GM18507 (cell line): ENCODE data around the gene MAP4K2.

Experiments
- DNase-seq: peaks from one replicate; pipeline ENCODE4 v3.0.0; 2011; ENCODE audit warnings: low read depth; ENCODE audit not compliant: insufficient read length; ENCODE audit errors: extremely low spot score
- FAIRE-seq: peaks from 2 replicates; lab custom pipeline; 2011; peaks lifted over from hg19 to GRCh38; lab: Jason Lieb, UNC

The MAP4K2 gene

DNA sequence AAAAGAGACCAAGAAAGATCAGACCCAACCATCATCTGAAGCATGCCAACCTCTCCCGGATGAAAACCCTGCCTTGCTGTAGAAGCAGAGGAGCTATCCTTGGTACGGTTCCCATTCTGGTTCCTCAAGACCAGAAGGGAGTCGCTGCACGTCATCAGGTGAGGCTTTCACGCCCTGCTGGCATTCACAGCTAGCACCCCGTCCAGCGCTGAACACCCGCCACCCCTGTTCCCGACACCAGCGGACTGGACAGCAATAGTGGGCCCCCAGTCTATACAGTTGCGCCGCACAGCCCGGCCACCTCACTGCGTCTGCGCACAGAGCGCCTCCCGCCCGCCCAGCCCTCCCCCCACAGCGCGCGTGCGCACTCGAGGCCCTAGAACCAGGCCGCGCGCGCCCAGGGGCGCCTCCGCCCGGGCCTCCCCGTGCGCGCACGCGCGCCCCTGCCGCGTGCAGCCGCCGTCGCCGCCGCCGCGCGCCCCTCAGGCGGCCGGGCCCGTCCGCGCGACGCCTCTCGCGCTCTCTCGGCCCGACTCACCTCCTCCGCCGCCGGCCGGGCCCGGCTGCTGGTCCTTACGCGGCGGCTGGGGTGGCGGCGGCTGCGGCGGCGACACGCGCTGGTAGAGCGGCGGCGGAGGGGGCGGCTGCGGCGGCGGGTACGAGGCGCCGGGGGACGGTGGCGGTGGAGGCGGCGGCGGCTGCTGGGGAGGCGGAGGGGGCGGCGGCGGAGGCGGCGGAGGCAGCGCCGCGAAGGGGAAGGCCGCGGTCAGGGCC is 25.4 kb downstream of the MAP4K2 start:
- DNase-seq (peak; percentile 83), FAIRE-seq (peak; percentile 46)

GRCh38 chr11:64776875-64777274 is 26.1 kb downstream of the MAP4K2 start:
- no peak for FAIRE-seq
- DNase-seq, result no peak

GRCh38 chr11:64776425-64776824 is 26.6 kb downstream of the MAP4K2 start:
- no peak for DNase-seq
- FAIRE-seq, result no peak

GRCh38 chr11:64774144-64774543 is 28.9 kb downstream of the MAP4K2 start:
- DNase-seq (no peak), FAIRE-seq (no peak)

- no peak for DNase-seq
- FAIRE-seq, result peak; percentile 78
Measured at GRCh38 chr11:64772303-64773018, 30.6 kb downstream of the MAP4K2 start.

DNA sequence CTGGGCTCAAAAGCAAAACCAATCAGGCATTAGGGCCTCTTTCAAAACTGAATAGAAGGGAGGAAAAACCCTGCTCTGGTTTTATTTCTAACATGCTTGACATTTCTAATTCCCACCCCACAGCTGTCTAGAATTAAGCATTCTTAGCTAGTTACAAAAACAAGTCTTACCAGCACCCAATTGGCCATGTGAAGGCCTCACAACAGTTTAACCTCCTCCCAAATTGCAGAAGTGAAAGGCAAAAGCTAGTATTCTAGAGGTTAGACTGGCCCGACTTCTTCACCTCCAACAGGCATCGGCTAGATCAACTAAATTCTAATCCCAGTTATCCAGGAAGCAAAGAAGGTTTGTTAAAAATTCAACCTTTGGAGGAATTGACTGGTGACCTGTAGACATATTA is 31.2 kb downstream of the MAP4K2 start:
- FAIRE-seq, result no peak
- DNase-seq, result no peak

GRCh38 chr11:64770120-64770519 is 32.9 kb downstream of the MAP4K2 start:
- FAIRE-seq (no peak), DNase-seq (no peak)

DNA sequence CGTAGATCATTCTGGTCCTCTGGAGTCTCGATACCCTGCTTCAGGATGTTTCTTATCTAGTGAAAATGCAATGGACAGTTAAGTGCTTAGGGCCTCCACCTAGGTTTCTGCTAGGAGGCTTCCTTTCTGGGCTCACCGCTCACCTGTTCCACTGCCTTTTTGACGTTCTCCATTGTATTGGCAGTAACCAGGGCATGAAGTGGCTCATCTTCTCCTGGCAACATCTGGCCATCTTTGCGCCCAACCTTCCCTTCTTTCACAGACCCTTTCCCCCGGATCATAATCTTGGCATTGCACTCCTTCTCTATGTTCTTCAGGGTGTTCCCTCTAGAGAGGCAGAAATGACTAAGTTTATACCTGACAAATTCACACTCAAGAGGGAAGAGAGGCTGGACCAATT is 33.7 kb downstream of the MAP4K2 start:
- DNase-seq, result no peak
- FAIRE-seq, result no peak

DNA sequence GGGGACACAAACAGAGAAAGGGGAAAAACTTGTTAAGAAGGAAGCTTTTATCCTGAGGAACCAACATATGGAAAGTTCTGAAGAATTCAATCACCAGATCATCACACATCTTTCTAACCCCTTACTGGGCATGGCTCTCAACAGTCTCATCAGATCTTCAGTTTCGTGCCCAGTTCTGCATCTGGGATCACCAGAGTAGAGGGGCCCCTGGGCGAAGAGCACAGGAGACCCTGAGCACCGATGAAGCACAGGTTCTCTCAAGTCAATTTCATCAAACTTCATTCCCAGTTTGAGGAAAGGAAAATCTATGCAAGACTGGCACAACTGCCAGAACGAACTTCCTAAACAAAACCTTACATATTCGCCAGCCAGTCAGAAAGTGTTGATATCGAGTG is 34.7 kb downstream of the MAP4K2 start:
- FAIRE-seq (no peak), DNase-seq (no peak)

- FAIRE-seq, result no peak
Measured at GRCh38 chr11:64767344-64768299, 35.4 kb downstream of the MAP4K2 start.

DNA sequence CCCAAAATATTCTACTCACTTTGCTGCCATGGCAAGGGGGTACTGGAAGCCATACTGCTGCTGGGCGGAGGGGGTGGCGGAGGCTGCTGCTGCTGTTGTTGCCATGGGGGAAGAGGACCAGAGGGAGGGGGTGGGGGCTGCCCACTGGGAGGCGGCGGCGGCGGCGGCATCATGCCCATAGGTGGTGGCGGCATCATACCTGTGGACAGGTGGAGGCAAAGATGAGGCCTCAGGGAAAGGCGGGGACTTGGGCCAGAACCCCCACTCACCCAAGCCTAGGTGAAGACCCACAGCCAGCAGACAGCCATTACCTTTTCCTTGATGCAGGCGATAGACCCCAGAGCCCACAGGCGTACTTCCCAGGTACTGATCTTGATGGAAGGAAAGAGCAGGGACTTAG is 36.1 kb downstream of the MAP4K2 start:
- no peak for DNase-seq
- no peak for FAIRE-seq

More at GRCh38 chr11:64767344-64768299, 35.4 kb downstream of the MAP4K2 start:
- DNase-seq, result no peak

- FAIRE-seq (no peak), DNase-seq (no peak)
Measured at GRCh38 chr11:64765851-64766665, 37.0 kb downstream of the MAP4K2 start.

- no peak for FAIRE-seq
- no peak for DNase-seq
Measured at GRCh38 chr11:64765291-64765850, 37.6 kb downstream of the MAP4K2 start.

- FAIRE-seq, result no peak
- DNase-seq, result no peak
Measured at GRCh38 chr11:64764753-64765152, 38.3 kb downstream of the MAP4K2 start.

- FAIRE-seq, result no peak
- DNase-seq, result no peak
Measured at GRCh38 chr11:64764040-64764611, 38.9 kb downstream of the MAP4K2 start.

DNA sequence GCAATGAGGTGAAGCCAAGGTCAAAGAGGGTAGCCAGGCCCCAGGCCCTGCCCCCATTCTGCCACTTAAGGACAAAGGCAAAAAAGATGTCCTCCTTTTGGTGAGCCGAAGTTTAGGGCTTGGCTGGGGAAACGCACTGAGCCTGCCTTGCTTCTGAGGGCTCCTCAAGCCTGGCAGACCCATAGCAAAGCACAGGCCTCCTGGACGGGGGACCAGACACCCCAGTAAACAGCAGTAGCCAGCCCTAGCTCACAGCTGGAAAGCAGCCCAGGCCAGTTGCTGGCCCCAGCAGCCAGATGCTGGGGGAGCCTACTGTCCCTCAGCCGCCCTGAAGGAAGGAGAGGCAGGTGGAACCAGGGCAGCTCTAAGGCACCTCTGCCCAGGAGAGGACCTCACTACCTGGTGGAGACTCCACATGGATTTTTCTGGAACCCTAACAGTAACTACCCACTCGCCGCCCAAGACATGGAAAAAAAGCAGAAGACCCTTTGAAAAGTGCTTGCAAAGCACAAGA is 39.4 kb downstream of the MAP4K2 start:
- no peak for FAIRE-seq
- DNase-seq, result no peak

GRCh38 chr11:64762674-64763525 is 40.1 kb downstream of the MAP4K2 start:
- no peak for DNase-seq
- no peak for FAIRE-seq
